Psoas muscle (tissue), 8 donors: ENCODE measurements around the gene SLC23A2. TPM values are rescaled to one million over a fixed set of nuclear protein-coding genes. Genes with fewer than 3 reads are reported as not detected.

Experiments
- ATAC-seq, 4 donors: fragments of 200-7000 bp; cut with Tn5 transposase; one replicate each; pipeline ENCODE4 v1.9.1; 2020; ENCODE audit warnings: moderate library complexity in 3 of 4, mild to moderate bottlenecking in 2 of 4
- DNase-seq, 2 donors: peaks; one replicate each; pipeline ENCODE4 v3.0.0-alpha.2; 2020
- H3K27ac ChIP-seq: fragments of 200-600 bp; one replicate; pipeline ENCODE4 v1.8.0; 2022
- H3K27me3 ChIP-seq, 3 donors: fragments of 200-600 bp in 1 of 3; one replicate each; pipeline versions ENCODE4 v1.6.1 to v1.8.0; 2013 to 2022; ENCODE audit warnings: low read length in 2 of 3, mild to moderate bottlenecking in 2 of 3, moderate library complexity in 1 of 3; ENCODE audit not compliant: insufficient read depth in 3 of 3
- H3K36me3 ChIP-seq, 2 donors: fragments of 200-600 bp in 1 of 2; one replicate each; pipeline versions ENCODE4 v1.6.1 to v1.8.0; 2013 to 2022; ENCODE audit warnings: low read depth in 1 of 2, mild to moderate bottlenecking in 1 of 2, moderate library complexity in 1 of 2; ENCODE audit not compliant: insufficient read depth in 1 of 2
- H3K4me1 ChIP-seq: fragments of 200-600 bp; one replicate; pipeline ENCODE4 v1.8.0; 2022
- H3K4me3 ChIP-seq: fragments of 200-600 bp; one replicate; pipeline ENCODE4 v1.8.0; 2022; ENCODE audit warnings: mild to moderate bottlenecking
- H3K9me3 ChIP-seq: fragments of 200-600 bp; one replicate; pipeline ENCODE4 v1.8.0; 2022
- CTCF ChIP-seq: fragments of 200-600 bp; IDR thresholded peaks from one replicate; pipeline ENCODE4 v1.8.0; 2022; ENCODE audit warnings: antibody characterized with exemption
- WGBS, 3 donors: extraction: QIAGEN DNeasy Blood & Tissue Kit; methylation state at CpG; one replicate each; pipeline versions ENCODE4 v1.1.6 to v1.1.7; 2013; 5-methylcytosine and 5-hydroxymethylcytosine counted together
- intact Hi-C, 2 donors: fragments of 100-400 bp; cut with DNase I; formaldehyde crosslinking; loops; one replicate each; pipeline versions ENCODE4 v1.11.0 to v1.14.2; 2022
- polyA plus RNA-seq, 3 donors: library from polyadenylated mRNA; stranded (reverse); fragments of 200-250 nt; gene quantifications; one replicate each; pipeline ENCODE4 v1.2.3, GENCODE V29; 2013
- total RNA-seq, 4 donors: library from RNA; stranded (reverse); fragmentation: NEBNext Ultra II Directional in 2 of 4; extraction: Animal tissue kit (Norgen Biotek cat#: 25700) in 2 of 4; gene quantifications; one replicate each; pipeline versions ENCODE4 v1.2.1 to v1.2.4, GENCODE V29; 2021 to 2023
- donor health status: healthy with polysubstance abuse.
- donor health status: DM: no; HTN: no; CAD: no; lungs with moderate emphysema.
- donor health status: Bipolar disorder and iron deficiency.
- donor health status: healthy.
- donor health status: DM: yes; HTN: yes; CAD: no.
- donor health status: DM: no; HTN: no; CAD: no.
- donor health status: DM: no; HTN: no; CAD: no.
- donor health status: DM: yes; HTN: yes; CAD: no.

The SLC23A2 gene
- total and polyA plus RNA-seq, 7 donors = 0.87 to 4.9 (median 3.4) TPM

GRCh38 chr20:4949833-4950178 is 51.5 kb downstream of the SLC23A2 start:
- 64 to 67% (median 67%) methylated on average over 6 of the region's 6 CpGs for WGBS, 3 donors
- no peaks in the 10 kb centered on the region for H3K9me3 ChIP-seq
- DNase-seq = no peak
- no peak overlapping the region for H3K27ac ChIP-seq
- intact Hi-C loops = no loop called here
- ATAC-seq = no peak
- H3K4me3 ChIP-seq = no peak overlapping the region
- no peaks in the 10 kb centered on the region for H3K36me3 ChIP-seq
- peaks cover 5% of the 10 kb centered on the region for H3K4me1 ChIP-seq
- H3K27me3 ChIP-seq = no peaks in the 10 kb centered on the region
- TF ChIP-seq CTCF = peak; percentile 27

GRCh38 chr20:4947817-4948559 is 53.3 kb downstream of the SLC23A2 start:
- H3K4me3 ChIP-seq = no peak overlapping the region
- DNase-seq (no peak), ATAC-seq (no peak)
- H3K4me1 ChIP-seq = peaks cover 5% of the 10 kb centered on the region
- no peak for TF ChIP-seq CTCF
- WGBS, 3 donors = 71 to 77% (median 73%) methylated on average over 3 of the region's 3 CpGs
- no peaks in the 10 kb centered on the region for H3K27me3 ChIP-seq
- H3K9me3 ChIP-seq = no peaks in the 10 kb centered on the region
- H3K27ac ChIP-seq = no peak overlapping the region
- no peaks in the 10 kb centered on the region for H3K36me3 ChIP-seq
- intact Hi-C loops = no loop called here

GRCh38 chr20:4946986-4947385 is 54.3 kb downstream of the SLC23A2 start:
- no peak for DNase-seq
- Histone ChIP-seq H3K4me3 (no peak overlapping the region), H3K27me3 (no peaks in the 10 kb centered on the region), H3K27ac (no peak overlapping the region), H3K36me3 (no peaks in the 10 kb centered on the region), H3K4me1 (peaks cover 5% of the 10 kb centered on the region), H3K9me3 (no peaks in the 10 kb centered on the region)
- 69 to 77% (median 76%) methylated on average over 6 of the region's 6 CpGs for WGBS, 3 donors
- ATAC-seq = no peak
- no peak for TF ChIP-seq CTCF
- intact Hi-C loops = no loop called here

GRCh38 chr20:4946585-4946984 is 54.7 kb downstream of the SLC23A2 start:
- H3K27ac ChIP-seq = no peak overlapping the region
- H3K4me1 ChIP-seq = peaks cover 5% of the 10 kb centered on the region
- intact Hi-C loops = no loop called here
- DNase-seq (no peak), ATAC-seq (no peak)
- WGBS, 3 donors = 91 to 96% (median 93%) methylated on average over 6 of the region's 6 CpGs
- no peaks in the 10 kb centered on the region for H3K27me3 ChIP-seq
- no peak for TF ChIP-seq CTCF
- H3K4me3 ChIP-seq = no peak overlapping the region
- H3K36me3 ChIP-seq = no peaks in the 10 kb centered on the region
- no peaks in the 10 kb centered on the region for H3K9me3 ChIP-seq
